WTC11 (cell line): ENCODE data around the gene BRMS1. TPM values are rescaled to one million over a fixed set of nuclear protein-coding genes. Genes with fewer than 3 reads are reported as not detected.
A peak's percentile ranks its signal among the peaks of the same experiment; 100 is the strongest.

ENCODE experiments used
- ATAC-seq: fragments of 200-7000 bp; cut with Tn5 transposase; 2 replicates; pipeline ENCODE4 v1.10.0; 2021; ENCODE audit warnings: mild to moderate bottlenecking, moderate library complexity
- CTCF ChIA-PET: fragments of 300-600 bp; sonication (Branson Sonifier 250); formaldehyde crosslinking; loops from one replicate; lab custom pipeline; 2021; ENCODE audit warnings: antibody characterized with exemption; lab: Charles Lee
- POLR2A ChIA-PET: fragments of 350-600 bp; sonication (Branson Sonifier 250); formaldehyde crosslinking; loops from one replicate; lab custom pipeline; 2021; ENCODE audit warnings: antibody characterized with exemption; lab: Charles Lee
- DNase-seq: peaks from one replicate; pipeline ENCODE4 v3.0.0; 2021; ENCODE audit warnings: low spot score
- H3K27ac Mint-ChIP-seq: 2 replicates; pipeline ENCODE4 v1.8.0; 2021; ENCODE audit warnings: mixed read lengths
- H3K27me3 Mint-ChIP-seq: 2 replicates; pipeline ENCODE4 v1.8.0; 2021; ENCODE audit warnings: low read depth, mild to moderate bottlenecking, moderate library complexity, mixed read lengths
- H3K36me3 Mint-ChIP-seq: 2 replicates; pipeline ENCODE4 v1.8.0; 2021; ENCODE audit warnings: mixed read lengths
- H3K4me1 Mint-ChIP-seq: 2 replicates; pipeline ENCODE4 v1.8.0; 2022; ENCODE audit warnings: mixed read lengths
- H3K4me3 Mint-ChIP-seq: 2 replicates; pipeline ENCODE4 v1.8.0; 2021; ENCODE audit warnings: mild to moderate bottlenecking, moderate library complexity, mixed read lengths
- H3K9me3 Mint-ChIP-seq: 2 replicates; pipeline ENCODE4 v1.8.0; 2021; ENCODE audit warnings: mixed read lengths
- CREM ChIP-seq: sonication (generic); formaldehyde crosslinking; IDR thresholded peaks from 2 replicates; pipeline ENCODE4 v1.8.1; 2022; ENCODE audit warnings: mild to moderate bottlenecking, missing genetic modification reagents, moderate library complexity
- GRHL2 ChIP-seq: fragments of 250-450 bp; sonication (Bioruptor Pico); IDR thresholded peaks from 2 replicates; pipeline ENCODE4 v1.8.0; 2022; ENCODE audit warnings: mild to moderate bottlenecking, moderate library complexity; ENCODE audit not compliant: insufficient replicate concordance, severe bottlenecking
- GTF2I ChIP-seq: fragments of 250-450 bp; sonication (Bioruptor Pico); conservative IDR thresholded peaks from 2 replicates; pipeline ENCODE4 v1.4.0; 2021; ENCODE audit warnings: mild to moderate bottlenecking
- MXD4 ChIP-seq: fragments of 250-450 bp; sonication (Bioruptor Pico); IDR thresholded peaks from 2 replicates; pipeline ENCODE4 v1.8.0; 2021; ENCODE audit warnings: mild to moderate bottlenecking, moderate library complexity, borderline replicate concordance
- MYBL2 ChIP-seq: sonication (generic); formaldehyde crosslinking; IDR thresholded peaks from 2 replicates; pipeline ENCODE4 v1.8.1; 2023; ENCODE audit warnings: mild to moderate bottlenecking, moderate library complexity, missing genetic modification reagents
- SMAD4 ChIP-seq: sonication (generic); formaldehyde crosslinking; IDR thresholded peaks from 2 replicates; pipeline ENCODE4 v1.8.0; 2022; ENCODE audit warnings: mild to moderate bottlenecking, missing genetic modification reagents
- ZBTB21 ChIP-seq: sonication (generic); formaldehyde crosslinking; IDR thresholded peaks from 2 replicates; pipeline ENCODE4 v1.8.1; 2023; ENCODE audit warnings: mild to moderate bottlenecking, missing genetic modification reagents, borderline replicate concordance
- ZNF121 ChIP-seq: sonication (generic); formaldehyde crosslinking; IDR thresholded peaks from 2 replicates; pipeline ENCODE4 v1.8.0; 2023; ENCODE audit warnings: missing genetic modification reagents
- ZNF219 ChIP-seq: sonication (generic); formaldehyde crosslinking; IDR thresholded peaks from 2 replicates; pipeline ENCODE4 v1.8.0; 2023; ENCODE audit warnings: missing genetic modification reagents, mild to moderate bottlenecking, borderline replicate concordance
- ZNF232 ChIP-seq: sonication (generic); formaldehyde crosslinking; IDR thresholded peaks from 2 replicates; pipeline ENCODE4 v1.8.0; 2022; ENCODE audit warnings: mild to moderate bottlenecking, missing genetic modification reagents
- ZNF423 ChIP-seq: fragments of 250-450 bp; sonication (Bioruptor Pico); IDR thresholded peaks from 2 replicates; pipeline ENCODE4 v2.1.2; 2022; ENCODE audit warnings: mild to moderate bottlenecking, moderate library complexity
- total RNA-seq: library from RNA; stranded (reverse); gene quantifications from 3 replicates; pipeline ENCODE4 v1.2.3, GENCODE V29; 2021
- TF ChIP-seq, protein P1 (sequence below): sonication (generic); formaldehyde crosslinking; IDR thresholded peaks from 2 replicates; pipeline ENCODE4 v1.8.1; 2022; ENCODE audit warnings: mild to moderate bottlenecking, moderate library complexity, missing genetic modification reagents
- TF ChIP-seq, protein P2 (sequence below): sonication (generic); formaldehyde crosslinking; IDR thresholded peaks from 2 replicates; pipeline ENCODE4 v1.8.1; 2022; ENCODE audit warnings: missing genetic modification reagents, borderline replicate concordance
- TF ChIP-seq, protein P3 (sequence below): sonication (generic); formaldehyde crosslinking; IDR thresholded peaks from 2 replicates; pipeline ENCODE4 v1.8.0; 2022; ENCODE audit warnings: missing genetic modification reagents
- TF ChIP-seq, protein P4 (sequence below): sonication (generic); formaldehyde crosslinking; conservative IDR thresholded peaks from 2 replicates; pipeline ENCODE4 v1.8.1; 2022; ENCODE audit warnings: mild to moderate bottlenecking, missing genetic modification reagents
- TF ChIP-seq, protein P5 (sequence below): fragments of 250-450 bp; sonication (Bioruptor Pico); IDR thresholded peaks from 2 replicates; pipeline ENCODE4 v1.9.0; 2021; ENCODE audit warnings: mild to moderate bottlenecking, borderline replicate concordance

Gene BRMS1
- total RNA-seq, 1 experiment from 2014 or later, result 44.5 TPM

DNA sequence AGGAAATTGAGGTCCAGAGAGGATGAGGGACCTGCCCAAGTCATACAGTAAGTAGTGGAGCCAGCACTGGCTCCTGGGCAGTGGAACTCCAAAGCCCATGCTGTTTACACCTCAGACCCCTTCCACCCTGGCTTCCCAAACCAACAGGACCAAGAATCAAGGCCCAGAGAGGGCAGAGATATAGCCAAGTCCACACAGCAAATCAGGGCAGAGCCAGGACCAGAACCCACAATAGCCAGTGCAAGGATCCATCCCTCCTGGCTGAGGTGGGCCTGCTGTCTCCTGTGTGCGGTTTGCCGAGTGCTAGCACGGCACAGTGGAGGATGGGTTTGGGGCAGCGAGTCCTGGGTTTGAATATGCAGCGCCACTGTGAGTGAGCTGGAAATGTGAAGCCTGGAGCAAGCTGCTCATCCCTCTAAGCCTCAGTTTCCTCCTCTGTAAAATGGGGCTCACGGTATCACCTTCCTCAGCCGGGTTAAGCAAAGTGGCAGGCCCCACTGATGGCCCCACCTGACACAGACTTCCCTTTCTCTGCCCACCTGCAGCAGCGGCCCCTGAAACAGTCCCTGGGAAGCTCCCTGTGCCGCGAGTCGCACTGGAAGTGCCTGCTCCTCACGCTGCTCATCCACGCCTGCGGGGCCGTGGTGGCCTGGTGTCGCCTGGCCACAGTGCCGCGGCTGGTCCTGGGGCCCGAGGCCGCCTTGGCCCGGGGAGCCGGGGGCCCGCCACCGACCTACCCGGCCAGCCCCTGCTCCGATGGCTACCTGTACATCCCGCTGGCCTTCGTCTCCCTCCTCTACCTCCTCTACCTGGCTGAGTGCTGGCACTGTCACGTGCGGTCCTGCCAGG is 50.9 kb downstream of the BRMS1 start:
- peak overlapping the region; percentile 37 for H3K4me3 Mint-ChIP-seq

More for the DNA sequence above, 50.9 kb downstream of the BRMS1 start:
- CTCF ChIA-PET, result interaction anchor here (1.2 to 2.3 kb wide), 2 partner anchors 19 to 29 kb away, joined by 3 to 8 read pairs; no protein-coding TSS in a partner anchor
- peaks cover 26% of the 10 kb centered on the region for H3K4me1 Mint-ChIP-seq
- DNase-seq, result no peak
- ATAC-seq, result no peak
- no peak for TF ChIP-seq GRHL2 (CRISPR knock-in tag)
- TF ChIP-seq ZNF423, result no peak
- TF ChIP-seq CREM (CRISPR knock-in tag), result no peak
- no peak for TF ChIP-seq ZBTB21 (CRISPR knock-in tag)
- no peak for TF ChIP-seq ZNF121 (CRISPR knock-in tag)
- TF ChIP-seq, protein P1, sequence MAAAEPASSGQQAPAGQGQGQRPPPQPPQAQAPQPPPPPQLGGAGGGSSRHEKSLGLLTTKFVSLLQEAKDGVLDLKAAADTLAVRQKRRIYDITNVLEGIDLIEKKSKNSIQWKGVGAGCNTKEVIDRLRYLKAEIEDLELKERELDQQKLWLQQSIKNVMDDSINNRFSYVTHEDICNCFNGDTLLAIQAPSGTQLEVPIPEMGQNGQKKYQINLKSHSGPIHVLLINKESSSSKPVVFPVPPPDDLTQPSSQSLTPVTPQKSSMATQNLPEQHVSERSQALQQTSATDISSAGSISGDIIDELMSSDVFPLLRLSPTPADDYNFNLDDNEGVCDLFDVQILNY (CRISPR knock-in tag), result no peak
- no peak for TF ChIP-seq MYBL2 (CRISPR knock-in tag)
- TF ChIP-seq, protein P2, sequence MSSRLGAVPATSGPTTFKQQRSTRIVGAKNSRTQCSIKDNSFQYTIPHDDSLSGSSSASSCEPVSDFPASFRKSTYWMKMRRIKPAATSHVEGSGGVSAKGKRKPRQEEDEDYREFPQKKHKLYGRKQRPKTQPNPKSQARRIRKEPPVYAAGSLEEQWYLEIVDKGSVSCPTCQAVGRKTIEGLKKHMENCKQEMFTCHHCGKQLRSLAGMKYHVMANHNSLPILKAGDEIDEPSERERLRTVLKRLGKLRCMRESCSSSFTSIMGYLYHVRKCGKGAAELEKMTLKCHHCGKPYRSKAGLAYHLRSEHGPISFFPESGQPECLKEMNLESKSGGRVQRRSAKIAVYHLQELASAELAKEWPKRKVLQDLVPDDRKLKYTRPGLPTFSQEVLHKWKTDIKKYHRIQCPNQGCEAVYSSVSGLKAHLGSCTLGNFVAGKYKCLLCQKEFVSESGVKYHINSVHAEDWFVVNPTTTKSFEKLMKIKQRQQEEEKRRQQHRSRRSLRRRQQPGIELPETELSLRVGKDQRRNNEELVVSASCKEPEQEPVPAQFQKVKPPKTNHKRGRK (CRISPR knock-in tag), result no peak
- TF ChIP-seq, protein P3, sequence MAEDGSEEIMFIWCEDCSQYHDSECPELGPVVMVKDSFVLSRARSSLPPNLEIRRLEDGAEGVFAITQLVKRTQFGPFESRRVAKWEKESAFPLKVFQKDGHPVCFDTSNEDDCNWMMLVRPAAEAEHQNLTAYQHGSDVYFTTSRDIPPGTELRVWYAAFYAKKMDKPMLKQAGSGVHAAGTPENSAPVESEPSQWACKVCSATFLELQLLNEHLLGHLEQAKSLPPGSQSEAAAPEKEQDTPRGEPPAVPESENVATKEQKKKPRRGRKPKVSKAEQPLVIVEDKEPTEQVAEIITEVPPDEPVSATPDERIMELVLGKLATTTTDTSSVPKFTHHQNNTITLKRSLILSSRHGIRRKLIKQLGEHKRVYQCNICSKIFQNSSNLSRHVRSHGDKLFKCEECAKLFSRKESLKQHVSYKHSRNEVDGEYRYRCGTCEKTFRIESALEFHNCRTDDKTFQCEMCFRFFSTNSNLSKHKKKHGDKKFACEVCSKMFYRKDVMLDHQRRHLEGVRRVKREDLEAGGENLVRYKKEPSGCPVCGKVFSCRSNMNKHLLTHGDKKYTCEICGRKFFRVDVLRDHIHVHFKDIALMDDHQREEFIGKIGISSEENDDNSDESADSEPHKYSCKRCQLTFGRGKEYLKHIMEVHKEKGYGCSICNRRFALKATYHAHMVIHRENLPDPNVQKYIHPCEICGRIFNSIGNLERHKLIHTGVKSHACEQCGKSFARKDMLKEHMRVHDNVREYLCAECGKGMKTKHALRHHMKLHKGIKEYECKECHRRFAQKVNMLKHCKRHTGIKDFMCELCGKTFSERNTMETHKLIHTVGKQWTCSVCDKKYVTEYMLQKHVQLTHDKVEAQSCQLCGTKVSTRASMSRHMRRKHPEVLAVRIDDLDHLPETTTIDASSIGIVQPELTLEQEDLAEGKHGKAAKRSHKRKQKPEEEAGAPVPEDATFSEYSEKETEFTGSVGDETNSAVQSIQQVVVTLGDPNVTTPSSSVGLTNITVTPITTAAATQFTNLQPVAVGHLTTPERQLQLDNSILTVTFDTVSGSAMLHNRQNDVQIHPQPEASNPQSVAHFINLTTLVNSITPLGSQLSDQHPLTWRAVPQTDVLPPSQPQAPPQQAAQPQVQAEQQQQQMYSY (CRISPR knock-in tag), result no peak
- no peak for TF ChIP-seq ZNF232
- no peak for TF ChIP-seq ZNF219 (CRISPR knock-in tag)
- no peak for TF ChIP-seq GTF2I
- TF ChIP-seq, protein P4, sequence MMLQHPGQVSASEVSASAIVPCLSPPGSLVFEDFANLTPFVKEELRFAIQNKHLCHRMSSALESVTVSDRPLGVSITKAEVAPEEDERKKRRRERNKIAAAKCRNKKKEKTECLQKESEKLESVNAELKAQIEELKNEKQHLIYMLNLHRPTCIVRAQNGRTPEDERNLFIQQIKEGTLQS (CRISPR knock-in tag), result no peak
- no peak for TF ChIP-seq SMAD4 (CRISPR knock-in tag)
- TF ChIP-seq MXD4, result no peak
- TF ChIP-seq, protein P5, sequence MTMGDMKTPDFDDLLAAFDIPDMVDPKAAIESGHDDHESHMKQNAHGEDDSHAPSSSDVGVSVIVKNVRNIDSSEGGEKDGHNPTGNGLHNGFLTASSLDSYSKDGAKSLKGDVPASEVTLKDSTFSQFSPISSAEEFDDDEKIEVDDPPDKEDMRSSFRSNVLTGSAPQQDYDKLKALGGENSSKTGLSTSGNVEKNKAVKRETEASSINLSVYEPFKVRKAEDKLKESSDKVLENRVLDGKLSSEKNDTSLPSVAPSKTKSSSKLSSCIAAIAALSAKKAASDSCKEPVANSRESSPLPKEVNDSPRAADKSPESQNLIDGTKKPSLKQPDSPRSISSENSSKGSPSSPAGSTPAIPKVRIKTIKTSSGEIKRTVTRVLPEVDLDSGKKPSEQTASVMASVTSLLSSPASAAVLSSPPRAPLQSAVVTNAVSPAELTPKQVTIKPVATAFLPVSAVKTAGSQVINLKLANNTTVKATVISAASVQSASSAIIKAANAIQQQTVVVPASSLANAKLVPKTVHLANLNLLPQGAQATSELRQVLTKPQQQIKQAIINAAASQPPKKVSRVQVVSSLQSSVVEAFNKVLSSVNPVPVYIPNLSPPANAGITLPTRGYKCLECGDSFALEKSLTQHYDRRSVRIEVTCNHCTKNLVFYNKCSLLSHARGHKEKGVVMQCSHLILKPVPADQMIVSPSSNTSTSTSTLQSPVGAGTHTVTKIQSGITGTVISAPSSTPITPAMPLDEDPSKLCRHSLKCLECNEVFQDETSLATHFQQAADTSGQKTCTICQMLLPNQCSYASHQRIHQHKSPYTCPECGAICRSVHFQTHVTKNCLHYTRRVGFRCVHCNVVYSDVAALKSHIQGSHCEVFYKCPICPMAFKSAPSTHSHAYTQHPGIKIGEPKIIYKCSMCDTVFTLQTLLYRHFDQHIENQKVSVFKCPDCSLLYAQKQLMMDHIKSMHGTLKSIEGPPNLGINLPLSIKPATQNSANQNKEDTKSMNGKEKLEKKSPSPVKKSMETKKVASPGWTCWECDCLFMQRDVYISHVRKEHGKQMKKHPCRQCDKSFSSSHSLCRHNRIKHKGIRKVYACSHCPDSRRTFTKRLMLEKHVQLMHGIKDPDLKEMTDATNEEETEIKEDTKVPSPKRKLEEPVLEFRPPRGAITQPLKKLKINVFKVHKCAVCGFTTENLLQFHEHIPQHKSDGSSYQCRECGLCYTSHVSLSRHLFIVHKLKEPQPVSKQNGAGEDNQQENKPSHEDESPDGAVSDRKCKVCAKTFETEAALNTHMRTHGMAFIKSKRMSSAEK (CRISPR knock-in tag), result no peak
- TF ChIP-seq, all 79 proteins: peak for 0
- H3K36me3 Mint-ChIP-seq, result no peaks in the 10 kb centered on the region
- H3K27me3 Mint-ChIP-seq, result peaks cover 38% of the 10 kb centered on the region
- no peak overlapping the region for H3K27ac Mint-ChIP-seq
- no peaks in the 10 kb centered on the region for H3K9me3 Mint-ChIP-seq
- POLR2A ChIA-PET, result no interaction called here
